Smooth muscle cell (in vitro differentiated cells): ENCODE data around the gene ACAP3. TPM values are rescaled to one million over a fixed set of nuclear protein-coding genes. Genes with fewer than 3 reads are reported as not detected.
"Not testable (repeated sequence)": the region's sequence is repeated elsewhere in the genome, so short reads cannot be mapped to it uniquely, and the experiment has no call there.

ENCODE experiments used
- DNase-seq: peaks from one replicate; lab custom pipeline; 2025; ENCODE audit not compliant: unreplicated experiment; lab: John Stamatoyannopoulos, UW
- H2AFZ ChIP-seq: fragments of 200-600 bp; sonication (generic); 2 replicates; pipeline ENCODE4 v1.6.0; 2016; ENCODE audit warnings: antibody characterized with exemption, low read depth, mild to moderate bottlenecking
- H3F3A ChIP-seq: fragments of 200-600 bp; sonication (generic); 2 replicates; pipeline ENCODE4 v1.6.0; 2017; ENCODE audit warnings: antibody characterized with exemption, low read depth
- H3K27ac ChIP-seq: fragments of 200-600 bp; sonication (generic); 2 replicates; pipeline ENCODE4 v1.5.1; 2016; ENCODE audit warnings: low read depth, mild to moderate bottlenecking
- H3K27me3 ChIP-seq: fragments of 200-600 bp; sonication (generic); 2 replicates; pipeline ENCODE4 v1.6.1; 2016; ENCODE audit warnings: low read depth, mild to moderate bottlenecking
- H3K36me3 ChIP-seq: fragments of 200-600 bp; sonication (generic); 2 replicates; pipeline ENCODE4 v1.5.1; 2016; ENCODE audit warnings: low read depth
- H3K4me1 ChIP-seq: fragments of 200-600 bp; sonication (generic); 2 replicates; pipeline ENCODE4 v1.5.1; 2016; ENCODE audit warnings: low read depth
- H3K4me2 ChIP-seq: fragments of 200-600 bp; sonication (generic); 2 replicates; pipeline ENCODE4 v1.6.0; 2016; ENCODE audit warnings: mild to moderate bottlenecking
- H3K4me3 ChIP-seq: fragments of 200-600 bp; sonication (generic); 2 replicates; pipeline ENCODE4 v1.5.1; 2016; ENCODE audit warnings: mild to moderate bottlenecking
- H3K79me2 ChIP-seq: fragments of 200-600 bp; sonication (generic); 2 replicates; pipeline ENCODE4 v1.6.0; 2016; ENCODE audit warnings: low read depth, mild to moderate bottlenecking
- H3K9ac ChIP-seq: fragments of 200-600 bp; sonication (generic); 2 replicates; pipeline ENCODE4 v1.6.0; 2016; ENCODE audit warnings: low read depth
- H3K9me3 ChIP-seq: fragments of 200-600 bp; sonication (generic); replicated peaks from 2 replicates; pipeline ENCODE4 v1.5.1; 2016; ENCODE audit warnings: low read depth
- H4K20me1 ChIP-seq: fragments of 200-600 bp; sonication (generic); 2 replicates; pipeline ENCODE4 v1.6.0; 2016; ENCODE audit warnings: low read depth
- CTCF ChIP-seq: fragments of 200-600 bp; sonication (generic); IDR thresholded peaks from 2 replicates; pipeline ENCODE4 v1.5.1; 2017; ENCODE audit warnings: borderline replicate concordance, mild to moderate bottlenecking, antibody characterized with exemption; ENCODE audit not compliant: insufficient read depth, poor library complexity, severe bottlenecking
- WGBS: methylation state at CpG from one replicate; pipeline ENCODE4 v1.1.7; 2016; ENCODE audit warnings: low lambda C conversion rate; 5-methylcytosine and 5-hydroxymethylcytosine counted together
- polyA plus RNA-seq: library from polyadenylated mRNA; unstranded; fragments of >200 nt; fragmentation: Nextera tagmentation; extraction: Ambion mirVana; gene quantifications from 2 replicates; pipeline ENCODE4 v1.2.1, GENCODE V29; 2016
- total RNA-seq: library from RNA; depleted of rRNA; stranded (reverse); fragments of >200 nt; gene quantifications from 2 replicates; pipeline ENCODE4 v1.2.3, GENCODE V29; 2014

ACAP3 gene
- total and polyA plus RNA-seq, 2 experiments from 2014 or later, result 29.9 to 63.9 TPM

- Histone ChIP-seq H3K27ac (peak overlapping the region; percentile 72), H3K4me1 (no peaks in the 10 kb centered on the region), H3K4me3 (no peak overlapping the region), H3K9me3 (no peaks in the 10 kb centered on the region), H2AFZ (no peak overlapping the region), H4K20me1 (peaks cover 89% of the 10 kb centered on the region), H3K36me3 (no peaks in the 10 kb centered on the region), H3K79me2 (peaks cover 45% of the 10 kb centered on the region), H3K4me2 (no peak overlapping the region), H3F3A (no peaks in the 10 kb centered on the region), H3K27me3 (no peaks in the 10 kb centered on the region), H3K9ac (no peak overlapping the region)
- no peak for TF ChIP-seq CTCF
- 95% methylated on average over 6 of the region's 6 CpGs for WGBS
- DNase-seq, result no peak
These were observed 9.7 kb upstream of the ACAP3 start for GRCh38 chr1:1317420-1317819.

- peaks cover 85% of the 10 kb centered on the region for H4K20me1 ChIP-seq
- peaks cover 33% of the 10 kb centered on the region for H3K79me2 ChIP-seq
- not testable (repeated sequence) for H3K9ac ChIP-seq, H3K27ac ChIP-seq, H3K4me2 ChIP-seq, H3K4me3 ChIP-seq, H3K4me1 ChIP-seq, H3K36me3 ChIP-seq, H3K9me3 ChIP-seq, H2AFZ ChIP-seq, H3K27me3 ChIP-seq, H3F3A ChIP-seq, DNase-seq
- 95% methylated on average over 8 of the region's 8 CpGs for WGBS
These were observed 8.5 kb upstream of the ACAP3 start for GRCh38 chr1:1316199-1316598.

GRCh38 chr1:1315435-1315954 lies 7.8 kb upstream of the ACAP3 start:
- Histone ChIP-seq H3K9ac (no peak overlapping the region), H3F3A (no peaks in the 10 kb centered on the region), H3K27ac (no peak overlapping the region), H3K79me2 (peaks cover 26% of the 10 kb centered on the region), H4K20me1 (peaks cover 83% of the 10 kb centered on the region), H3K4me2 (no peak overlapping the region), H3K9me3 (no peaks in the 10 kb centered on the region), H2AFZ (no peak overlapping the region), H3K27me3 (no peaks in the 10 kb centered on the region), H3K4me1 (no peaks in the 10 kb centered on the region), H3K36me3 (no peaks in the 10 kb centered on the region), H3K4me3 (no peak overlapping the region)
- no peak for TF ChIP-seq CTCF
- no peak for DNase-seq
- WGBS, result 52% methylated on average over 16 of the region's 26 CpGs

GRCh38 chr1:1314678-1315335 lies 7.1 kb upstream of the ACAP3 start:
- H3K4me1 ChIP-seq, result peaks cover under 1% of the 10 kb centered on the region
- H3K4me3 ChIP-seq, result no peak overlapping the region
- no peak for DNase-seq
- 98% methylated on average over 23 of the region's 23 CpGs for WGBS
- no peaks in the 10 kb centered on the region for H3K36me3 ChIP-seq
- peaks cover 4% of the 10 kb centered on the region for H3F3A ChIP-seq
- no peaks in the 10 kb centered on the region for H3K27me3 ChIP-seq
- H2AFZ ChIP-seq, result no peak overlapping the region
- H3K9ac ChIP-seq, result no peak overlapping the region
- TF ChIP-seq CTCF, result no peak
- peaks cover 83% of the 10 kb centered on the region for H4K20me1 ChIP-seq
- no peaks in the 10 kb centered on the region for H3K9me3 ChIP-seq
- H3K79me2 ChIP-seq, result peaks cover 22% of the 10 kb centered on the region
- no peak overlapping the region for H3K27ac ChIP-seq
- H3K4me2 ChIP-seq, result no peak overlapping the region
